Left cardiac atrium (tissue), 4 donors: ENCODE results near the gene CAMSAP2. TPM values are rescaled to one million over a fixed set of nuclear protein-coding genes. Genes with fewer than 3 reads are reported as not detected.

Source experiments
- ATAC-seq, 2 donors: fragments of 200-7000 bp; cut with Tn5 transposase; one replicate each; pipeline ENCODE4 v1.9.1; 2020; ENCODE audit warnings: mild to moderate bottlenecking in 2 of 2, moderate library complexity in 2 of 2
- DNase-seq: peaks from one replicate; pipeline ENCODE4 v3.0.0-alpha.2; 2020
- intact Hi-C, 2 donors: fragments of 100-400 bp; cut with DNase I; formaldehyde crosslinking; loops; one replicate each; pipeline versions ENCODE4 v1.14.1 to v1.15.1; 2022 to 2023
- total RNA-seq, 2 donors: library from RNA; stranded (reverse); fragmentation: NEBNext Ultra II Directional; extraction: Animal tissue kit (Norgen Biotek cat#: 25700); gene quantifications; one replicate each; pipeline ENCODE4 v1.2.1, GENCODE V29; 2021
- donor health status: DM: no; HTN: yes; CAD: no.
- donor health status: DM: no; HTN: yes; CAD: no; lungs with severe emphysema.
- donor health status: DM: yes; HTN: yes; CAD: no.
- donor health status: Dilated cardiomyopathy.

The CAMSAP2 gene
- total RNA-seq, 2 donors from 2014 or later = 32.1 to 40.9 TPM

- ATAC-seq (no peak), DNase-seq (no peak)
- intact Hi-C loops = no loop called here
Observed at GRCh38 chr1:200904772-200905171, 166.1 kb downstream of the CAMSAP2 start.

- intact Hi-C loops = no loop called here
- no peak for DNase-seq
- ATAC-seq = no peak
Observed at GRCh38 chr1:200905411-200906052, 166.8 kb downstream of the CAMSAP2 start.

- intact Hi-C loops = no loop called here
- ATAC-seq = no peak
- no peak for DNase-seq
Observed at GRCh38 chr1:200906491-200906890, 167.8 kb downstream of the CAMSAP2 start.

GRCh38 chr1:200907611-200908097 is 169.0 kb downstream of the CAMSAP2 start:
- intact Hi-C loops = no loop called here
- DNase-seq = no peak
- no peak for ATAC-seq

GRCh38 chr1:200908191-200908868 is 169.6 kb downstream of the CAMSAP2 start:
- intact Hi-C loops = no loop called here
- ATAC-seq (no peak), DNase-seq (no peak)

GRCh38 chr1:200909071-200909470 is 170.4 kb downstream of the CAMSAP2 start:
- no peak for ATAC-seq
- DNase-seq = no peak
- intact Hi-C loops = no loop called here

- ATAC-seq (no peak), DNase-seq (no peak)
- intact Hi-C loops = no loop called here
Observed at GRCh38 chr1:200909757-200910239, 171.1 kb downstream of the CAMSAP2 start.

Other genes with a start within 250 kb of the CAMSAP2 start
- gene KIF14, start 118.1 kb upstream of the CAMSAP2 start, total RNA-seq = under 1 TPM; 0.05 to 0.27 TPM
- gene DDX59, start 69.0 kb upstream of the CAMSAP2 start, total RNA-seq = 10 to 100 TPM in 1 of 2 donors, 1 to 10 TPM in 1; 9.7 to 11.9 TPM
- not detected for gene GPR25, start 134.1 kb downstream of the CAMSAP2 start, total RNA-seq
- under 1 TPM in 1 of 2 donors, not detected in 1; 0.29 TPM for gene INAVA, start 156.0 kb downstream of the CAMSAP2 start, total RNA-seq